Measurements from ENCODE around the gene ADGRL3.

The ADGRL3 gene

DNA sequence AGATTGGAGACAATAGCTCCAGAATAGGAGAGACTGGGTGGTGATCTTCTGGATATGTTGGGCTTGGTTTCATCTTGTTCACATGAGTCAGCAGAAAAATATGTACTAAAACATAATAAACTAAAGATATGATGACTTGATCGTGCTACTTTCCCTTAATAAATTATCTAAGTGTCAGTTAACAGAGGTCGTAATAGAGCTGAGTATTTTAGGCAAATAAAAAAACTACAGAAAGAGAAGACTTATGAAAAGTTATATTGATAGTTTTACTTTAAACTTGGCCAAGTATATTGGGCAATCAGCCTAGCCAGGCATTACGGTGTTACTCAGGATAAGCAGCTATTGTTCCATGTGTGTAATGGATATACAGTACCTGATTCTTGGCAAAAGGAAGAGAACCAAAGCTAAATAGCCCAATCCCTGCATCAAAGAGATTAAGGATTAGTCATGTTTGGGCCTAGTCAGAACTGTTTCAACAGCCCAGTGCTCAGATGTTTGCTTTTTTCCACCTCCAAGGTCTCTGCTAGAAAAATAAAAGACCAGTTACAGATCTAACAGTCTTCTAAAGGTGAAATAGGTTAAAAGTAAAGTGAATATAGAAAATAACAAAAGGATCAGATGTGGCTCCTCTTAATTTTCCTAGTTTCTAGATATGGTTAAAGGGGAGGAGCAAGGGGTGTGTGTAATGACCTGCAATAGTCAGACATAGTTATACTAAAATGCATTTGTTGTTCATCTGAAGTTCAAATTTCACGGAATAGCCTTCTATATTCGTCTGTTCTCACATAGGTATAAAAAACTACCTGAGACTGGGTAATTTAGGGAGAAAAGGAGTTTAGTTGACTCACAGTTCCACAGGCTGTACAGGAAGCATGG lies 262.6 kb downstream of the ADGRL3 start:
- H3K9me3 ChIP-seq (ENCODE audit: insufficient read depth, low read length) = no peaks in the 10 kb centered on the region
- no peaks in the 10 kb centered on the region for H3K36me3 ChIP-seq (ENCODE audit: low read length)
- no peak overlapping the region for H3K4me3 ChIP-seq (ENCODE audit: insufficient read depth, low read length, poor library complexity, severe bottlenecking)
- H4K20me1 ChIP-seq (ENCODE audit: low read depth, low read length) = no peaks in the 10 kb centered on the region
- H3K79me2 ChIP-seq (ENCODE audit: insufficient read depth, low read length) = no peaks in the 10 kb centered on the region
- no peak overlapping the region for H3K4me2 ChIP-seq (ENCODE audit: low read depth, low read length, poor library complexity, severe bottlenecking)
- no peaks in the 10 kb centered on the region for H3K9me2 ChIP-seq (replicated peaks; ENCODE audit: insufficient read depth, low read length)
- H3K9ac ChIP-seq (ENCODE audit: low read length) = no peak overlapping the region
- no peak for TF ChIP-seq CTCF (IDR thresholded peaks at IDR 0.05; ENCODE audit: insufficient read depth, low read length, poor library complexity, severe bottlenecking)
- TF ChIP-seq EZH2phosphoT487 (conservative IDR thresholded peaks at IDR 0.05; ENCODE audit: low read length) = no peak
- no peaks in the 10 kb centered on the region for H3F3A ChIP-seq (ENCODE audit: insufficient read depth)
- H3K27ac ChIP-seq (ENCODE audit: low read depth, low read length) = no peak overlapping the region
- no peaks in the 10 kb centered on the region for H3K27me3 ChIP-seq (ENCODE audit: low read length)
- H2AFZ ChIP-seq (ENCODE audit: low read depth, low read length, severe bottlenecking) = no peak overlapping the region

DNA sequence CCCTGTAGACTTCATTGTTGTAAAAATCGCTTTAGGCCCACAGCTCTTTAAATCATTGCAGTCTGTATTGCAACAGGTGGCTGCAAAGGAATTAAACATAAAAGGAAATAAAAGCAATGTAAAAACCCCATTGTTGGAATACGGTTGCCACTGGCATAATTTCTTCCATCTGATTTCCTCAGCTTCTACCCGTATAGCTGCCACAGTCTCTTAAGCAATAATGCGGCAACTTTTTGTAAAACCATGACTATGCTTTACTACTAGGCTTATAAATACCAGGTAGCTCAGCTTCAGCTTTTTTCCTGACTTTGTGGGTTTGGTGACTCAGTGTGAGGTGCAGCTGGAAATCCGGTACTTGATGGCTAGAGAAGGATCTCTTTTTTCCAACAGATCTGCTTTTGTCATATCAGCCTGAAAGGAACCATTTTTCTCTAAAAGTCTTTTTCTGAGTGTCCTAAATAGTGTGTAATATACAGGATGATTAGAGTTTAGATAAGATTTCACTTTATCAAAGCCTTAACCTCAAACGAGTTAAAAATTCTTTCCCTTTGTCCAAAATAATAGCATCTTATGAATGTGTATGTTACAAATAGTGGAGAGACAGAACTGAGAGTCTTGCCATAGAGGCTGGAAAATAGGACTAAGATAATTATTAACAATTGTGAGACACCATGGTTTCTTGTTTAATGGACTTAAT lies 268.0 kb downstream of the ADGRL3 start:
- no peak overlapping the region for H3K4me2 ChIP-seq (ENCODE audit: low read depth, low read length, poor library complexity, severe bottlenecking)

GRCh38 chr4:61473306-61473705 lies 273.2 kb downstream of the ADGRL3 start:
- Histone ChIP-seq H3K4me2 (ENCODE audit: low read depth, low read length, poor library complexity, severe bottlenecking) (no peak overlapping the region), H3K36me3 (ENCODE audit: low read length) (no peaks in the 10 kb centered on the region), H3K4me3 (ENCODE audit: insufficient read depth, low read length, poor library complexity, severe bottlenecking) (no peak overlapping the region), H3K27ac (ENCODE audit: low read depth, low read length) (no peak overlapping the region), H3K79me2 (ENCODE audit: insufficient read depth, low read length) (no peaks in the 10 kb centered on the region), H3K27me3 (ENCODE audit: low read length) (no peaks in the 10 kb centered on the region), H4K20me1 (ENCODE audit: low read depth, low read length) (no peaks in the 10 kb centered on the region), H3K9me2 (replicated peaks; ENCODE audit: insufficient read depth, low read length) (no peaks in the 10 kb centered on the region), H3K9me3 (ENCODE audit: insufficient read depth, low read length) (no peaks in the 10 kb centered on the region), H3K9ac (ENCODE audit: low read length) (no peak overlapping the region), H3F3A (ENCODE audit: insufficient read depth) (no peaks in the 10 kb centered on the region), H2AFZ (ENCODE audit: low read depth, low read length, severe bottlenecking) (no peak overlapping the region)
- no peak for TF ChIP-seq EZH2phosphoT487 (conservative IDR thresholded peaks at IDR 0.05; ENCODE audit: low read length)
- no peak for TF ChIP-seq CTCF (IDR thresholded peaks at IDR 0.05; ENCODE audit: insufficient read depth, low read length, poor library complexity, severe bottlenecking)

More for the DNA sequence above, 268.0 kb downstream of the ADGRL3 start:
- no peaks in the 10 kb centered on the region for H4K20me1 ChIP-seq (ENCODE audit: low read depth, low read length)
- H3K9me3 ChIP-seq (ENCODE audit: insufficient read depth, low read length) = no peaks in the 10 kb centered on the region
- no peaks in the 10 kb centered on the region for H3K27me3 ChIP-seq (ENCODE audit: low read length)
- TF ChIP-seq EZH2phosphoT487 (conservative IDR thresholded peaks at IDR 0.05; ENCODE audit: low read length) (no peak), CTCF (IDR thresholded peaks at IDR 0.05; ENCODE audit: insufficient read depth, low read length, poor library complexity, severe bottlenecking) (no peak)
- no peak overlapping the region for H2AFZ ChIP-seq (ENCODE audit: low read depth, low read length, severe bottlenecking)
- no peak overlapping the region for H3K9ac ChIP-seq (ENCODE audit: low read length)
- no peaks in the 10 kb centered on the region for H3K79me2 ChIP-seq (ENCODE audit: insufficient read depth, low read length)
- H3K9me2 ChIP-seq (replicated peaks; ENCODE audit: insufficient read depth, low read length) = no peaks in the 10 kb centered on the region
- no peaks in the 10 kb centered on the region for H3F3A ChIP-seq (ENCODE audit: insufficient read depth)
- no peak overlapping the region for H3K4me3 ChIP-seq (ENCODE audit: insufficient read depth, low read length, poor library complexity, severe bottlenecking)
- H3K36me3 ChIP-seq (ENCODE audit: low read length) = no peaks in the 10 kb centered on the region
- no peak overlapping the region for H3K27ac ChIP-seq (ENCODE audit: low read depth, low read length)
